GM12878 (cell line): Measurements from ENCODE around the gene CCDC27. TPM values are rescaled to one million over a fixed set of nuclear protein-coding genes. Genes with fewer than 3 reads are reported as not detected.

Experiments used
- ATAC-seq: fragments of 200-7000 bp; cut with Tn5 transposase; 3 replicates; pipeline ENCODE4 v1.9.1; 2020; ENCODE audit warnings: mild to moderate bottlenecking, moderate library complexity
- BruUV-seq: library from RNA; stranded (reverse); fragments of 400-500 nt; replicated peaks from 2 replicates; lab custom pipeline; 2021; lab: Mats Ljungman, UMichigan
- CTCF ChIA-PET: fragments of 300-600 bp; sonication (Branson Sonifier 250); formaldehyde crosslinking; extraction: SDS; loops from one replicate; lab custom pipeline; 2021; ENCODE audit warnings: inconsistent platforms; lab: Yijun Ruan, JAX
- POLR2A ChIA-PET: fragments of 350-600 bp; formaldehyde crosslinking; extraction: SDS; loops from one replicate; lab custom pipeline; 2021; ENCODE audit warnings: inconsistent platforms; lab: Charles Lee
- RAD21 ChIA-PET: fragments of 300-600 bp; sonication (Branson Sonifier 250); formaldehyde crosslinking; loops from one replicate; lab custom pipeline; 2023; ENCODE audit warnings: antibody characterized with exemption; ENCODE audit not compliant: unreplicated experiment; lab: Charles Lee
- SMC1A ChIA-PET: fragments of 300-600 bp; sonication (Branson Sonifier 250); formaldehyde crosslinking; loops from one replicate; lab custom pipeline; 2023; ENCODE audit not compliant: unreplicated experiment, uncharacterized antibody; lab: Charles Lee
- DNase-seq: peaks from one replicate; pipeline ENCODE4 v3.0.0-alpha.2; 2011; ENCODE audit warnings: low read depth, low spot score
- FAIRE-seq: peaks from 3 replicates; lab custom pipeline; 2011; peaks lifted over from hg19 to GRCh38; lab: Jason Lieb, UNC
- H2AFZ ChIP-seq: 2 replicates; pipeline ENCODE4 v1.6.0; 2011; ENCODE audit warnings: low read depth, low read length, control low read depth; ENCODE audit not compliant: control insufficient read depth
- H3K27ac ChIP-seq: 2 replicates; pipeline ENCODE4 v1.5.1; 2011; ENCODE audit warnings: control low read depth; ENCODE audit not compliant: control insufficient read depth, insufficient read depth
- H3K27me3 ChIP-seq, 2 experiments: replicated peaks in 1 of 2; 2 replicates each; pipeline versions ENCODE4 v1.6.0 to v1.6.1; 2011; ENCODE audit warnings: low read length in 1 of 2; ENCODE audit not compliant: control insufficient read depth in 2 of 2, insufficient read depth in 2 of 2
- H3K36me3 ChIP-seq, 2 experiments: 2 replicates each; pipeline ENCODE4 v1.5.1; 2011; ENCODE audit warnings: low read length in 1 of 2; ENCODE audit not compliant: control insufficient read depth in 2 of 2, insufficient read depth in 2 of 2
- H3K4me1 ChIP-seq: 2 replicates; pipeline ENCODE4 v1.6.1; 2011; ENCODE audit warnings: mild to moderate bottlenecking, low read length, moderate library complexity, mixed read lengths; ENCODE audit not compliant: control insufficient read depth, insufficient read depth
- H3K4me2 ChIP-seq: 2 replicates; pipeline ENCODE4 v1.6.0; 2011; ENCODE audit warnings: control low read depth; ENCODE audit not compliant: control insufficient read depth, insufficient read depth
- H3K4me3 ChIP-seq: fragments of 200-600 bp; sonication (generic); 2 replicates; pipeline ENCODE4 v1.5.1; 2016
- H3K79me2 ChIP-seq: 2 replicates; pipeline ENCODE4 v1.6.0; 2011; ENCODE audit warnings: low read length; ENCODE audit not compliant: control insufficient read depth, insufficient read depth
- H3K9ac ChIP-seq: 2 replicates; pipeline ENCODE4 v1.8.0; 2011; ENCODE audit warnings: low read length, control low read depth, mixed read lengths; ENCODE audit not compliant: control insufficient read depth, insufficient read depth
- H3K9me3 ChIP-seq: replicated peaks from 3 replicates; pipeline ENCODE4 v1.5.1; 2011; ENCODE audit warnings: mild to moderate bottlenecking, low read length; ENCODE audit not compliant: control insufficient read depth, insufficient read depth
- H4K20me1 ChIP-seq: 2 replicates; pipeline ENCODE4 v1.6.0; 2011; ENCODE audit not compliant: control insufficient read depth, insufficient read depth
- CHD1 ChIP-seq: IDR thresholded peaks from 2 replicates; pipeline ENCODE4 v1.6.1; 2012; ENCODE audit warnings: low read depth, low read length, improper control_type of control experiment
- CREB1 ChIP-seq: IDR thresholded peaks from 2 replicates; pipeline ENCODE4 v1.6.1; 2012; ENCODE audit warnings: low read depth, mild to moderate bottlenecking, inconsistent platforms
- ESRRA ChIP-seq: IDR thresholded peaks from 2 replicates; pipeline ENCODE4 v1.6.1; 2012; ENCODE audit warnings: mild to moderate bottlenecking, low read length, improper control_type of control experiment
- EZH2 ChIP-seq: IDR thresholded peaks from 2 replicates; pipeline ENCODE4 v1.6.1; 2012; ENCODE audit warnings: low read depth, mild to moderate bottlenecking, control low read depth, inconsistent platforms, low read length, borderline replicate concordance; ENCODE audit not compliant: control insufficient read depth
- GABPA ChIP-seq: IDR thresholded peaks from 2 replicates; pipeline ENCODE4 v1.6.1; 2014; ENCODE audit warnings: antibody characterized with exemption, low read depth, mild to moderate bottlenecking, inconsistent platforms
- HDAC2 ChIP-seq: fragments of 200-600 bp; sonication (generic); IDR thresholded peaks from 2 replicates; pipeline ENCODE4 v1.6.1; 2017
- HDGF ChIP-seq: fragments of 450-650 bp; IDR thresholded peaks from 2 replicates; pipeline ENCODE4 v1.6.1; 2016; ENCODE audit warnings: antibody characterized with exemption
- NFIC ChIP-seq: IDR thresholded peaks from 2 replicates; pipeline ENCODE4 v1.6.1; 2012; ENCODE audit warnings: low read depth, mild to moderate bottlenecking, inconsistent platforms, low read length, moderate library complexity
- NFYA ChIP-seq: IDR thresholded peaks from 2 replicates; pipeline ENCODE4 v1.6.1; 2011; ENCODE audit warnings: low read depth, mild to moderate bottlenecking, low read length, improper control_type of control experiment, borderline replicate concordance
- RCOR1 ChIP-seq: conservative IDR thresholded peaks from 2 replicates; pipeline ENCODE4 v1.6.1; 2012; ENCODE audit warnings: low read depth, low read length, improper control_type of control experiment
- RFX5 ChIP-seq: IDR thresholded peaks from 2 replicates; pipeline ENCODE4 v1.6.1; 2011; ENCODE audit warnings: low read depth, low read length, improper control_type of control experiment
- SMAD1 ChIP-seq: fragments of 450-650 bp; IDR thresholded peaks from 2 replicates; pipeline ENCODE4 v1.6.1; 2018; ENCODE audit warnings: mild to moderate bottlenecking, low read depth; ENCODE audit not compliant: partially characterized antibody
- SREBF2 ChIP-seq: IDR thresholded peaks from 2 replicates; pipeline ENCODE4 v1.6.1; 2012; ENCODE audit warnings: mild to moderate bottlenecking, low read length
- STAT1 ChIP-seq: fragments of 450-650 bp; conservative IDR thresholded peaks from 2 replicates; pipeline ENCODE4 v1.6.1; 2014; ENCODE audit warnings: antibody characterized with exemption, mild to moderate bottlenecking
- YBX1 ChIP-seq: fragments of 450-650 bp; IDR thresholded peaks from 2 replicates; pipeline ENCODE4 v1.6.1; 2016; ENCODE audit warnings: antibody characterized with exemption
- YY1 ChIP-seq: IDR thresholded peaks from 2 replicates; pipeline ENCODE4 v1.6.1; 2011; ENCODE audit warnings: low read depth, mild to moderate bottlenecking, low read length
- ZSCAN29 ChIP-seq: fragments of 450-650 bp; IDR thresholded peaks from 2 replicates; pipeline ENCODE4 v1.6.1; 2017; ENCODE audit warnings: mild to moderate bottlenecking, moderate library complexity
- WGBS: methylation state at CpG from one replicate; pipeline ENCODE4 v1.1.6; 2016; ENCODE audit warnings: low lambda C conversion rate; ENCODE audit not compliant: insufficient replicate concordance, insufficient coverage; ENCODE audit errors: missing lambda C conversion rate; 5-methylcytosine and 5-hydroxymethylcytosine counted together
- in situ Hi-C: fragments of 300-500 bp; cut with MboI; formaldehyde crosslinking; loops from 9 replicates; pipeline ENCODE4 v1.14.3; 2018; ENCODE audit warnings: mixed read lengths
- intact Hi-C: fragments of 100-400 bp; cut with micrococcal nuclease; formaldehyde crosslinking; loops from one replicate; pipeline ENCODE4 v1.14.2; 2022; ENCODE audit not compliant: unreplicated experiment
- polyA plus RNA-seq, 11 experiments: library from polyadenylated mRNA; depleted of rRNA in 4 of 11; unstranded in 6 of 11; stranded (reverse) in 5 of 11; fragments of >200 nt; fragmentation: Nextera tagmentation in 4 of 11; fragmentation: Illumina TruSeq in 1 of 11; extraction: Ambion mirVana in 4 of 11; extraction: Trizol in 1 of 11; gene quantifications; 1 replicate in 1 of 11; 2 replicates in 10 of 11; pipeline versions ENCODE4 v1.2.1 to v1.2.3, GENCODE V29; 2011 to 2016; ENCODE audit warnings: inconsistent platforms in 2 of 11, missing spikeins in 2 of 11, low read depth in 1 of 11
- total RNA-seq, 4 experiments: library from RNA; depleted of rRNA in 3 of 4; stranded (reverse); fragments of >200 nt in 3 of 4; fragmentation: Illumina TruSeq in 1 of 4; extraction: Trizol in 1 of 4; gene quantifications; 2 replicates each; pipeline versions ENCODE4 v1.2.1 to v1.2.3, GENCODE V29; 2013 to 2021
- TF ChIP-seq, protein P1 (sequence below): fragments of 450-650 bp; IDR thresholded peaks from 2 replicates; pipeline ENCODE4 v1.6.1; 2017; ENCODE audit warnings: borderline replicate concordance
- TF ChIP-seq, protein P2 (sequence below): fragments of 450-650 bp; IDR thresholded peaks from 2 replicates; pipeline ENCODE4 v1.6.1; 2017; ENCODE audit warnings: mild to moderate bottlenecking, moderate library complexity

CCDC27 gene
- total and polyA plus RNA-seq, 10 of the 15 experiments (the other 5 are each of a cell fraction or from before 2014, with no cell fraction given): 0.05 TPM; not detected in 9

- in situ Hi-C loops: no loop called here
- Histone ChIP-seq H4K20me1 (peaks cover 5% of the 10 kb centered on the region; the same call in 1 of the 2 replicates), H3K9ac (peak within 1 kb of the TSS; percentile 76), H2AFZ (peak within 1 kb of the TSS; percentile 96), H3K4me2 (peak within 1 kb of the TSS; percentile 84), H3K4me1 (peaks cover 18% of the 10 kb centered on the region), H3K79me2 (peaks cover 33% of the 10 kb centered on the region), H3K27ac (peak within 1 kb of the TSS; percentile 51), H3K36me3 (no peaks in the 10 kb centered on the region), H3K9me3 (peaks cover 3% of the 10 kb centered on the region; the same call in 2 of the 3 replicates), H3K4me3 (peak within 1 kb of the TSS; percentile 70), H3K27me3 (no peaks in the 10 kb centered on the region)
- TSS peak; percentile 96 for BruUV-seq
- intact Hi-C loops: loop anchor here (5.0 kb wide), 1 partner anchor 106 kb away; the partner anchor contains the start of gene C1orf174
- RAD21 ChIA-PET: interaction anchor here (0.6 to 1.0 kb wide), 6 partner anchors 8 to 140 kb away, joined by 3 to 4 read pairs (median 4); partner anchors contain the start of genes C1orf174, CEP104 and DFFB
- peak; percentile 99 for ATAC-seq
- POLR2A ChIA-PET: interaction anchor here (0.5 to 1.8 kb wide), 2 partner anchors 21 to 58 kb away, joined by 4 read pairs; no protein-coding TSS in a partner anchor
- FAIRE-seq: peak; percentile 78
- CTCF ChIA-PET: interaction anchor here (0.7 to 2.0 kb wide), 2 partner anchors 9 to 21 kb away, joined by 3 to 8 read pairs; no protein-coding TSS in a partner anchor
- 2% methylated on average over 51 of the region's 60 CpGs for WGBS
- peak; percentile 58 for DNase-seq
- SMC1A ChIA-PET: interaction anchor here (1.4 kb wide), 1 partner anchor 140 kb away, joined by 3 read pairs; no protein-coding TSS in a partner anchor
- TF ChIP-seq HDGF (no peak), HDAC2 (no peak; the same call in 1 of the 2 replicates), NFIC (no peak), RFX5 (no peak), SMAD1 (no peak), YBX1 (no peak), CHD1 (no peak), ZSCAN29 (no peak), GABPA (peak; percentile 97), CREB1 (peak; percentile 79), YY1 (peak; percentile 96), ESRRA (no peak), SREBF2 (peak; percentile 52; the same call in 1 of the 2 replicates), STAT1 (no peak), EZH2 (no peak), NFYA (no peak), RCOR1 (0 out of 2 replicates have a peak, but pooled peaks have one; percentile 42)
- TF ChIP-seq, protein P1, sequence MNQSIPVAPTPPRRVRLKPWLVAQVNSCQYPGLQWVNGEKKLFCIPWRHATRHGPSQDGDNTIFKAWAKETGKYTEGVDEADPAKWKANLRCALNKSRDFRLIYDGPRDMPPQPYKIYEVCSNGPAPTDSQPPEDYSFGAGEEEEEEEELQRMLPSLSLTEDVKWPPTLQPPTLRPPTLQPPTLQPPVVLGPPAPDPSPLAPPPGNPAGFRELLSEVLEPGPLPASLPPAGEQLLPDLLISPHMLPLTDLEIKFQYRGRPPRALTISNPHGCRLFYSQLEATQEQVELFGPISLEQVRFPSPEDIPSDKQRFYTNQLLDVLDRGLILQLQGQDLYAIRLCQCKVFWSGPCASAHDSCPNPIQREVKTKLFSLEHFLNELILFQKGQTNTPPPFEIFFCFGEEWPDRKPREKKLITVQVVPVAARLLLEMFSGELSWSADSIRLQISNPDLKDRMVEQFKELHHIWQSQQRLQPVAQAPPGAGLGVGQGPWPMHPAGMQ: no peak
- TF ChIP-seq, protein P2, sequence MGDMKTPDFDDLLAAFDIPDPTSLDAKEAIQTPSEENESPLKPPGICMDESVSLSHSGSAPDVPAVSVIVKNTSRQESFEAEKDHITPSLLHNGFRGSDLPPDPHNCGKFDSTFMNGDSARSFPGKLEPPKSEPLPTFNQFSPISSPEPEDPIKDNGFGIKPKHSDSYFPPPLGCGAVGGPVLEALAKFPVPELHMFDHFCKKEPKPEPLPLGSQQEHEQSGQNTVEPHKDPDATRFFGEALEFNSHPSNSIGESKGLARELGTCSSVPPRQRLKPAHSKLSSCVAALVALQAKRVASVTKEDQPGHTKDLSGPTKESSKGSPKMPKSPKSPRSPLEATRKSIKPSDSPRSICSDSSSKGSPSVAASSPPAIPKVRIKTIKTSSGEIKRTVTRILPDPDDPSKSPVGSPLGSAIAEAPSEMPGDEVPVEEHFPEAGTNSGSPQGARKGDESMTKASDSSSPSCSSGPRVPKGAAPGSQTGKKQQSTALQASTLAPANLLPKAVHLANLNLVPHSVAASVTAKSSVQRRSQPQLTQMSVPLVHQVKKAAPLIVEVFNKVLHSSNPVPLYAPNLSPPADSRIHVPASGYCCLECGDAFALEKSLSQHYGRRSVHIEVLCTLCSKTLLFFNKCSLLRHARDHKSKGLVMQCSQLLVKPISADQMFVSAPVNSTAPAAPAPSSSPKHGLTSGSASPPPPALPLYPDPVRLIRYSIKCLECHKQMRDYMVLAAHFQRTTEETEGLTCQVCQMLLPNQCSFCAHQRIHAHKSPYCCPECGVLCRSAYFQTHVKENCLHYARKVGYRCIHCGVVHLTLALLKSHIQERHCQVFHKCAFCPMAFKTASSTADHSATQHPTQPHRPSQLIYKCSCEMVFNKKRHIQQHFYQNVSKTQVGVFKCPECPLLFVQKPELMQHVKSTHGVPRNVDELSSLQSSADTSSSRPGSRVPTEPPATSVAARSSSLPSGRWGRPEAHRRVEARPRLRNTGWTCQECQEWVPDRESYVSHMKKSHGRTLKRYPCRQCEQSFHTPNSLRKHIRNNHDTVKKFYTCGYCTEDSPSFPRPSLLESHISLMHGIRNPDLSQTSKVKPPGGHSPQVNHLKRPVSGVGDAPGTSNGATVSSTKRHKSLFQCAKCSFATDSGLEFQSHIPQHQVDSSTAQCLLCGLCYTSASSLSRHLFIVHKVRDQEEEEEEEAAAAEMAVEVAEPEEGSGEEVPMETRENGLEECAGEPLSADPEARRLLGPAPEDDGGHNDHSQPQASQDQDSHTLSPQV: no peak
Measured at GRCh38 chr1:3796215-3797061, 44.2 kb downstream of the CCDC27 start, which contains the start of gene LRRC47. Gene LRRC47 (minus strand): TSS chr1:3796498. CDS start chr1:3796476, 22 bp downstream.
